Neutrophil (primary cell): ENCODE results near the gene MAGI3.
"Not testable (repeated sequence)": the region's sequence is repeated elsewhere in the genome, so short reads cannot be mapped to it uniquely, and the experiment has no call there.

Experiments used
- H3K27ac ChIP-seq: fragments of 200-600 bp; sonication (generic); 2 replicates; pipeline ENCODE4 v1.5.1; 2016; ENCODE audit warnings: mild to moderate bottlenecking, moderate library complexity
- H3K27me3 ChIP-seq: fragments of 200-600 bp; sonication (generic); 2 replicates; pipeline ENCODE4 v1.6.0; 2016; ENCODE audit warnings: mild to moderate bottlenecking
- H3K36me3 ChIP-seq: fragments of 200-600 bp; sonication (generic); 2 replicates; pipeline ENCODE4 v1.5.1; 2017
- H3K4me1 ChIP-seq, 2 experiments: fragments of 200-600 bp in 1 of 2; sonication (generic) in 1 of 2; 1 replicate in 1 of 2; 2 replicates in 1 of 2; pipeline versions ENCODE4 v1.5.1 to v1.6.1; 2013 to 2016; ENCODE audit warnings: low read depth in 1 of 2, low read length in 1 of 2, mild to moderate bottlenecking in 1 of 2, moderate library complexity in 1 of 2; ENCODE audit not compliant: control insufficient read depth in 1 of 2, insufficient read depth in 1 of 2
- H3K4me3 ChIP-seq, 2 experiments: fragments of 200-600 bp in 1 of 2; sonication (generic) in 1 of 2; 1 replicate in 1 of 2; 2 replicates in 1 of 2; pipeline ENCODE4 v1.5.1; 2013 to 2016; ENCODE audit warnings: low read depth in 1 of 2, low read length in 1 of 2, mild to moderate bottlenecking in 1 of 2, moderate library complexity in 1 of 2
- H3K9me3 ChIP-seq: fragments of 200-600 bp; sonication (generic); 2 replicates; pipeline ENCODE4 v1.5.1; 2016
- CTCF ChIP-seq: fragments of 200-600 bp; sonication (generic); IDR thresholded peaks from 2 replicates; pipeline ENCODE4 v1.5.1; 2016; ENCODE audit warnings: antibody characterized with exemption

MAGI3 gene

GRCh38 chr1:113507552-113508214 lies 117.4 kb downstream of the MAGI3 start:
- Histone ChIP-seq H3K27ac (no peak overlapping the region), H3K27me3 (no peaks in the 10 kb centered on the region), H3K36me3 (no peaks in the 10 kb centered on the region), H3K4me1 (no peaks in the 10 kb centered on the region), H3K4me3 (no peak overlapping the region), H3K9me3 (no peaks in the 10 kb centered on the region)
- no peak for TF ChIP-seq CTCF

DNA sequence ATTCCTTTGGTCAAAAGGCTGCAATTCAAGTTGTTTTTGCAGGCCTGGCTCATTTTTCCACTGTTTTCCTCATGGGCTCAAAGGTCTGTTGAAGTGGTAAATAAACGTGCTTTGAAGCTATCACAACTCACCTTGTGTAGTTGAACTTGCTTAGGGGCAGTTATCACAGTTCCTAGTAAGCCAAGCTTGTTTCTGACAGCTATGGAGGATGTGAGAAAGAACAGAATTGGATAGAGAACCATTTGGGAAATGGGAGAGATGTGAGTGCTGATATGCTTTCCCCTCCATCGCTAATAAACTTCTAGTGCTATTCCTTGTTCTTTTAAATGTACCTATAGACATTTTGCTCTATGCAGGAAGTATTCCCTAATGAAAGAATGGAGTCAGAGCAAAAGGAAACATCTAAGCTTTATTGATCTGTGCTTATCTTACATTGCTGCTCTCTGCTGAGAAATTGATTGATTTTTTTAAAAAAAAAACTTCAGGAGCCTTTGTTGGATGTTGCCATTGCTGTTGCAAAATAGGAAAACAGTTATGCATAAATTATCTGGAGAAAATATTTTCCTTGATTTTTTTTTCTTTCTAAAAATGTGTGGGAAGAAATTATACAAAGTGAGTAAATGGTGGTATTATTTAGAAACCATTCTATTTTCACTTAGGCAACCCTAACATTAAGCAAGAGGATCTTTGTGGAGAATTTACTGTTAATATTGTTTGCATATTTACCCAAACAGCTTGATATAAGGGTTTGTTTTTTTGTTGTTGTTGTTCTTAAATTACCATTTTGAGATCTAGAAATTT lies 118.2 kb downstream of the MAGI3 start:
- Histone ChIP-seq H3K4me1 (no peaks in the 10 kb centered on the region), H3K27ac (no peak overlapping the region), H3K27me3 (no peaks in the 10 kb centered on the region), H3K9me3 (no peaks in the 10 kb centered on the region), H3K36me3 (no peaks in the 10 kb centered on the region), H3K4me3 (no peak overlapping the region)
- TF ChIP-seq CTCF: no peak

DNA sequence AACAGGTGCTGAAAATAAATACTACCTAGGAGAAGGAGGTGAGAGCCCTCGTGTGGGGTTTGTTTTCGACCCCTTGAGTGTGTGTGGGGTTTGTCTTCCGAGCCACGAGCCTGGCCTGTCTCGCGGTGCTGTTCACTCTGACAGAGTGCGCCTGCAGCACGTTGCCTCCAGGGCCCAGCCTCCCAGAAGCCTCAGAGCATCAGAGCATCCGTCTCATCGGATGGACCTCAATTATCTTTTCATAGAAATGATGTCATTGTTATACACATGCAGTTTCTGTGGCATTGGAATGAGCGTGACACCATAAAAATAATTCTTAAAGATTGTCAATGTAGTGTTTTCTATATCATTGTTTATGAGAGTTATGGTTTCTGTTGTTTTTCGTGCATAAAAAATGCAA lies 119.5 kb downstream of the MAGI3 start:
- H3K9me3 ChIP-seq, H3K36me3 ChIP-seq, H3K4me3 ChIP-seq: not testable (repeated sequence)

DNA sequence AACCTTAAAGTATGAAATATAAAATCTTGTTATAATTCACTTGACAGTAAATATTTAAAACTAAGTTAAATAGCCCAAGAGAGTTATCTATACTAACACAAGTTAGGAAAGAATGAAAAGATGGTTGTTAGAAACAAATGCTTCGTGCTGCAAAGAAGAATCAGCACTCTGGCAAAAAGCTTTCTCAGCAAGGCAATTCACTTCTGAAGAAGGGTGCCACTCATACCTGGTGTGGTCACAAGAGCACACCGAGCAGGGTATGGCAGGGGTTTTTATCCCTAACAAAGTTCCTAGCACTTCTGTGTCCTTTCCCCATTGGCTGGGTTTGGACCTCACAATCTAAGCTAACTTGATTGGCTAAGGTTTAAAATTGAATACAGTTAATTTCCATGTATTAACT lies 121.0 kb downstream of the MAGI3 start:
- no peaks in the 10 kb centered on the region for H3K9me3 ChIP-seq
- H3K36me3 ChIP-seq: no peaks in the 10 kb centered on the region
- no peak overlapping the region for H3K4me3 ChIP-seq
- H3K4me1 ChIP-seq: no peaks in the 10 kb centered on the region
- no peak for TF ChIP-seq CTCF
- H3K27me3 ChIP-seq: no peaks in the 10 kb centered on the region
- H3K27ac ChIP-seq: no peak overlapping the region

More for the DNA sequence above, 119.5 kb downstream of the MAGI3 start:
- not testable (repeated sequence) for H3K27ac ChIP-seq, H3K4me1 ChIP-seq, H3K27me3 ChIP-seq

DNA sequence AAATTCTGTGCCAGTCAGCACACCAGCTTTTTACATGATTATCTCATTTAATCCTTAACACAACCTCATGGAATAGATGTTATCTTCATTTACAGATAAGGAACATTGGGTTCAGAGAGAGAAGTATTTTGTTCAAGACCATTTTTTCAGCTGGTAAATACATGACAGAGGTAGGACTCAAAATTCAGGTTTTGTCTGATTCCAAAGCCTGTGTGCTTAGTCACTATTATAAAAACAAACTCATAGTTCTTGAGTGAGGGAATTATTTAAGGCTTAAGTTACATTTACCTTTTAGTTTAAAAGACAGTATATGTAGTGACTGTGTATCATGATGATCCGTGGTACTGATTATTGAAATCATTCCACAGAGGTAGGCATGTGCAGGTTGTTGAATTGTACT lies 125.2 kb downstream of the MAGI3 start:
- no peaks in the 10 kb centered on the region for H3K36me3 ChIP-seq
- no peaks in the 10 kb centered on the region for H3K27me3 ChIP-seq
- H3K4me1 ChIP-seq: no peaks in the 10 kb centered on the region
- TF ChIP-seq CTCF: no peak
- H3K27ac ChIP-seq: no peak overlapping the region
- no peaks in the 10 kb centered on the region for H3K9me3 ChIP-seq
- no peak overlapping the region for H3K4me3 ChIP-seq

DNA sequence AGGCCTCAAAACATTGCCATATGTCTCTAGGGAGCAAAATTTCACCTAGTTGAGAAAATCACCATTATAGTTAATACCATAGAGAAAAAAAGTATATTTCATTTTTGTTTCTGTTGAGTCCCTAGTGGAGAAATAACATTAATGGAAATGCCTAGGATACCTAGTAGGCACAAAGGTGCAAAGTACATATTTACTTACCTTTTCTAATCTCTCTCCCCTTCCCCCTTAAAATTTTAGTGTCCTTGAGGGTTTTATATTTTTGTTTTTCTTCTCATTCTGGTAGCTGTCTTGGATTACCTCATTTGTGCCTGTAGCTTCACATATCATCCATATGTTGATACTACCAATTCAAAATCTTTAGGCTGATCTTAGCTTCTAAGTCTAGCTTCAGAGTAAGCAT lies 127.0 kb downstream of the MAGI3 start:
- Histone ChIP-seq H3K9me3 (no peaks in the 10 kb centered on the region), H3K36me3 (no peaks in the 10 kb centered on the region), H3K4me1 (no peaks in the 10 kb centered on the region), H3K4me3 (no peak overlapping the region), H3K27ac (no peak overlapping the region), H3K27me3 (no peaks in the 10 kb centered on the region)
- TF ChIP-seq CTCF: no peak
